ENCODE results near the gene GNAI1. TPM values are rescaled to one million over a fixed set of nuclear protein-coding genes. Genes with fewer than 3 reads are reported as not detected.

Gene GNAI1
- total and polyA plus RNA-seq, 4 donors = 10.3 to 20.7 (median 16.0) TPM

- H3K36me3 ChIP-seq (ENCODE audit: control insufficient read depth in 1 of 2, insufficient read depth in 2 of 2, low read length in 1 of 2) = no peaks in the 10 kb centered on the region
- intact Hi-C loops (cut with DNase I) = no loop called here
- H3K27me3 ChIP-seq (ENCODE audit: control insufficient read depth in 1 of 2, insufficient read depth in 2 of 2, low read length in 1 of 2) = no peaks in the 10 kb centered on the region
- no peak overlapping the region for H3K27ac ChIP-seq (ENCODE audit: low read depth in 1 of 2, low read length in 2 of 2)
- no peaks in the 10 kb centered on the region for H3K9me3 ChIP-seq (ENCODE audit: control insufficient read depth, low read length)
- no peak overlapping the region for H3K4me3 ChIP-seq (ENCODE audit: low read length in 2 of 2)
- 18 to 29% methylated on average over 1 of the region's 1 CpG for WGBS, 2 donors
- DNase-seq (no peak), ATAC-seq (ENCODE audit: low FRiP score) (no peak)
- H3K4me1 ChIP-seq (ENCODE audit: control insufficient read depth in 1 of 2, insufficient read depth in 2 of 2, low read length in 2 of 2) = peaks cover 0 to 3% of the 10 kb centered on the region in 2 donors
These were observed 26.8 kb downstream of the GNAI1 start for GRCh38 chr7:80161466-80161865.

GRCh38 chr7:80165177-80165576 lies 30.5 kb downstream of the GNAI1 start:
- Histone ChIP-seq H3K27ac (ENCODE audit: low read depth in 1 of 2, low read length in 2 of 2) (no peak overlapping the region), H3K36me3 (ENCODE audit: control insufficient read depth in 1 of 2, insufficient read depth in 2 of 2, low read length in 1 of 2) (no peaks in the 10 kb centered on the region), H3K27me3 (ENCODE audit: control insufficient read depth in 1 of 2, insufficient read depth in 2 of 2, low read length in 1 of 2) (no peaks in the 10 kb centered on the region), H3K4me1 (ENCODE audit: control insufficient read depth in 1 of 2, insufficient read depth in 2 of 2, low read length in 2 of 2) (peaks cover 0 to 3% of the 10 kb centered on the region in 2 donors), H3K9me3 (ENCODE audit: control insufficient read depth, low read length) (no peaks in the 10 kb centered on the region), H3K4me3 (ENCODE audit: low read length in 2 of 2) (no peak overlapping the region)
- intact Hi-C loops (cut with DNase I) = no loop called here
- DNase-seq (no peak), ATAC-seq (ENCODE audit: low FRiP score) (no peak)

GRCh38 chr7:80170445-80170844 lies 35.8 kb downstream of the GNAI1 start:
- no peak overlapping the region for H3K4me3 ChIP-seq (ENCODE audit: low read length in 2 of 2)
- no peaks in the 10 kb centered on the region for H3K36me3 ChIP-seq (ENCODE audit: control insufficient read depth in 1 of 2, insufficient read depth in 2 of 2, low read length in 1 of 2)
- no peak overlapping the region for H3K27ac ChIP-seq (ENCODE audit: low read depth in 1 of 2, low read length in 2 of 2)
- DNase-seq = no peak
- H3K4me1 ChIP-seq (ENCODE audit: control insufficient read depth in 1 of 2, insufficient read depth in 2 of 2, low read length in 2 of 2) = no peaks in the 10 kb centered on the region
- ATAC-seq (ENCODE audit: low FRiP score) = no peak
- H3K9me3 ChIP-seq (ENCODE audit: control insufficient read depth, low read length) = peaks cover 1% of the 10 kb centered on the region
- no peaks in the 10 kb centered on the region for H3K27me3 ChIP-seq (ENCODE audit: control insufficient read depth in 1 of 2, insufficient read depth in 2 of 2, low read length in 1 of 2)
- 89 to 95% methylated on average over 2 of the region's 2 CpGs for WGBS, 2 donors
- intact Hi-C loops (cut with DNase I) = no loop called here

- DNase-seq = no peak
- intact Hi-C loops (cut with DNase I) = no loop called here
- Histone ChIP-seq H3K4me3 (ENCODE audit: low read length in 2 of 2) (no peak overlapping the region), H3K9me3 (ENCODE audit: control insufficient read depth, low read length) (peaks cover 1% of the 10 kb centered on the region), H3K4me1 (ENCODE audit: control insufficient read depth in 1 of 2, insufficient read depth in 2 of 2, low read length in 2 of 2) (no peaks in the 10 kb centered on the region), H3K27me3 (ENCODE audit: control insufficient read depth in 1 of 2, insufficient read depth in 2 of 2, low read length in 1 of 2) (no peaks in the 10 kb centered on the region), H3K27ac (ENCODE audit: low read depth in 1 of 2, low read length in 2 of 2) (no peak overlapping the region), H3K36me3 (ENCODE audit: control insufficient read depth in 1 of 2, insufficient read depth in 2 of 2, low read length in 1 of 2) (no peaks in the 10 kb centered on the region)
- WGBS, 2 donors = 86 to 89% methylated on average over 4 of the region's 4 CpGs
- no peak for ATAC-seq (ENCODE audit: low FRiP score)
These were observed 37.8 kb downstream of the GNAI1 start for GRCh38 chr7:80172387-80172786.

- intact Hi-C loops (cut with DNase I) = no loop called here
- H3K4me1 ChIP-seq (ENCODE audit: control insufficient read depth in 1 of 2, insufficient read depth in 2 of 2, low read length in 2 of 2) = no peaks in the 10 kb centered on the region
- ATAC-seq (ENCODE audit: low FRiP score) (no peak), DNase-seq (no peak)
- H3K27ac ChIP-seq (ENCODE audit: low read depth in 1 of 2, low read length in 2 of 2) = no peak overlapping the region
- 96% methylated on average over 1 of the region's 1 CpG for WGBS, 2 donors
- no peaks in the 10 kb centered on the region for H3K36me3 ChIP-seq (ENCODE audit: control insufficient read depth in 1 of 2, insufficient read depth in 2 of 2, low read length in 1 of 2)
- H3K27me3 ChIP-seq (ENCODE audit: control insufficient read depth in 1 of 2, insufficient read depth in 2 of 2, low read length in 1 of 2) = no peaks in the 10 kb centered on the region
- no peaks in the 10 kb centered on the region for H3K9me3 ChIP-seq (ENCODE audit: control insufficient read depth, low read length)
- H3K4me3 ChIP-seq (ENCODE audit: low read length in 2 of 2) = no peak overlapping the region
These were observed 41.1 kb downstream of the GNAI1 start for GRCh38 chr7:80175744-80176143.

GRCh38 chr7:80181411-80181810 lies 46.8 kb downstream of the GNAI1 start:
- 88 to 92% methylated on average over 4 of the region's 4 CpGs for WGBS, 2 donors
- Histone ChIP-seq H3K9me3 (ENCODE audit: control insufficient read depth, low read length) (no peaks in the 10 kb centered on the region), H3K27ac (ENCODE audit: low read depth in 1 of 2, low read length in 2 of 2) (no peak overlapping the region), H3K4me1 (ENCODE audit: control insufficient read depth in 1 of 2, insufficient read depth in 2 of 2, low read length in 2 of 2) (no peaks in the 10 kb centered on the region), H3K4me3 (ENCODE audit: low read length in 2 of 2) (no peak overlapping the region), H3K36me3 (ENCODE audit: control insufficient read depth in 1 of 2, insufficient read depth in 2 of 2, low read length in 1 of 2) (no peaks in the 10 kb centered on the region), H3K27me3 (ENCODE audit: control insufficient read depth in 1 of 2, insufficient read depth in 2 of 2, low read length in 1 of 2) (no peaks in the 10 kb centered on the region)
- intact Hi-C loops (cut with DNase I) = no loop called here
- no peak for ATAC-seq (ENCODE audit: low FRiP score)
- no peak for DNase-seq

GRCh38 chr7:80182630-80183276 lies 48.1 kb downstream of the GNAI1 start:
- no peaks in the 10 kb centered on the region for H3K9me3 ChIP-seq (ENCODE audit: control insufficient read depth, low read length)
- ATAC-seq (ENCODE audit: low FRiP score) = no peak
- intact Hi-C loops (cut with DNase I) = no loop called here
- no peak overlapping the region for H3K27ac ChIP-seq (ENCODE audit: low read depth in 1 of 2, low read length in 2 of 2)
- H3K27me3 ChIP-seq (ENCODE audit: control insufficient read depth in 1 of 2, insufficient read depth in 2 of 2, low read length in 1 of 2) = no peaks in the 10 kb centered on the region
- WGBS, 2 donors = 84% methylated on average over 3 of the region's 3 CpGs
- no peak overlapping the region for H3K4me3 ChIP-seq (ENCODE audit: low read length in 2 of 2)
- H3K4me1 ChIP-seq (ENCODE audit: control insufficient read depth in 1 of 2, insufficient read depth in 2 of 2, low read length in 2 of 2) = peaks cover 0 to 9% of the 10 kb centered on the region in 2 donors
- no peaks in the 10 kb centered on the region for H3K36me3 ChIP-seq (ENCODE audit: control insufficient read depth in 1 of 2, insufficient read depth in 2 of 2, low read length in 1 of 2)
- no peak for DNase-seq

- Histone ChIP-seq H3K27me3 (ENCODE audit: control insufficient read depth in 1 of 2, insufficient read depth in 2 of 2, low read length in 1 of 2) (no peaks in the 10 kb centered on the region), H3K9me3 (ENCODE audit: control insufficient read depth, low read length) (no peaks in the 10 kb centered on the region), H3K4me1 (ENCODE audit: control insufficient read depth in 1 of 2, insufficient read depth in 2 of 2, low read length in 2 of 2) (peaks cover 0 to 9% of the 10 kb centered on the region in 2 donors), H3K36me3 (ENCODE audit: control insufficient read depth in 1 of 2, insufficient read depth in 2 of 2, low read length in 1 of 2) (no peaks in the 10 kb centered on the region), H3K27ac (ENCODE audit: low read depth in 1 of 2, low read length in 2 of 2) (no peak overlapping the region), H3K4me3 (ENCODE audit: low read length in 2 of 2) (no peak overlapping the region)
- intact Hi-C loops (cut with DNase I) = no loop called here
- DNase-seq (no peak), ATAC-seq (ENCODE audit: low FRiP score) (no peak)
These were observed 48.7 kb downstream of the GNAI1 start for GRCh38 chr7:80183351-80183750.

GRCh38 chr7:80183900-80184685 lies 49.5 kb downstream of the GNAI1 start:
- H3K27me3 ChIP-seq (ENCODE audit: control insufficient read depth in 1 of 2, insufficient read depth in 2 of 2, low read length in 1 of 2) = no peaks in the 10 kb centered on the region
- intact Hi-C loops (cut with DNase I) = no loop called here
- WGBS, 2 donors = 90 to 91% methylated on average over 15 of the region's 15 CpGs
- H3K4me1 ChIP-seq (ENCODE audit: control insufficient read depth in 1 of 2, insufficient read depth in 2 of 2, low read length in 2 of 2) = peaks cover 0 to 9% of the 10 kb centered on the region in 2 donors
- no peak overlapping the region for H3K4me3 ChIP-seq (ENCODE audit: low read length in 2 of 2)
- no peak overlapping the region for H3K27ac ChIP-seq (ENCODE audit: low read depth in 1 of 2, low read length in 2 of 2)
- peak in 1 of 2 donors; percentile 49 for DNase-seq
- H3K36me3 ChIP-seq (ENCODE audit: control insufficient read depth in 1 of 2, insufficient read depth in 2 of 2, low read length in 1 of 2) = no peaks in the 10 kb centered on the region
- no peak for ATAC-seq (ENCODE audit: low FRiP score)
- H3K9me3 ChIP-seq (ENCODE audit: control insufficient read depth, low read length) = no peaks in the 10 kb centered on the region

All from aorta (tissue), 5 donors.